ENCODE data around the gene PAK6. TPM values are rescaled to one million over a fixed set of nuclear protein-coding genes. Genes with fewer than 3 reads are reported as not detected.
A peak's percentile ranks its signal among the peaks of the same experiment; 100 is the strongest.

The PAK6 gene
- polyA plus RNA-seq, 1 of the 3 experiments (the other 2 are of a cell fraction) = 0.07 TPM

DNA sequence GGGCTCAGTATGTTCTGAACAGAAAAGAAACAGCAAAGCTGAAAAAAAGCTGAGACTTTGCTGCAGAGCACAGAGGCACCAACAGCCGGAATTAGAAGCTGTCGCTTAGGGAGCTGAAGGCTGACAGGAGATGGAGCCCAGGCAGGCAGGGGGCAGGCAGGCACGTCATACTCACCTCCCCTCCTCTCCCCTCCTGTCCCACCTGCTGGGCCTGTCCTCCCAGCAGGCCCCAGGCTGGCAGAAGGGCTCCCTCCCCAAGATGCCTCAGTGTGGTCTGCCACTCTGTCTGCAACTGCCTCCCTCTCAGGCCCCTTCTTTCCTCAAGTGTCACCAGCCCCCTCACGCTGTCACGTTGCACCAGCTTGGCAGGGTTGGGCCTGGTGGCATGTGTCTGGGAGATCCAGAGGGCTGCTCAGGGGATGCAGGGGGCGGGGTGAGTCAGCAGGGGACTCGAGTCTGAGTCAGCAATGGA is 47.2 kb downstream of the PAK6 start:
- Histone ChIP-seq H3K27ac (ENCODE audit: low read depth in 2 of 2, low read length in 1 of 2) (no peak overlapping the region), H3K27me3 (ENCODE audit: insufficient read depth) (peaks cover 18% of the 10 kb centered on the region), H3K9me2 (no peaks in the 10 kb centered on the region), H3K79me2 (ENCODE audit: insufficient read depth) (no peaks in the 10 kb centered on the region), H3K4me1 (ENCODE audit: control insufficient read depth in 1 of 2, insufficient read depth in 2 of 2, low read depth in 1 of 2, low read length in 1 of 2) (peaks cover 6 to 31% of the 10 kb centered on the region in 2 experiments; a peak in 3 of 4 replicates), H3K9me3 (no peaks in the 10 kb centered on the region), H3F3A (replicated peaks; ENCODE audit: insufficient read depth) (peaks cover 7% of the 10 kb centered on the region), H3K36me3 (replicated peaks in 1 of 2; ENCODE audit: control insufficient read depth in 1 of 2, insufficient read depth in 2 of 2, low read length in 1 of 2) (no peaks in the 10 kb centered on the region), H2AFZ (ENCODE audit: low read depth) (no peak overlapping the region), H3K9ac (no peak overlapping the region), H4K20me1 (ENCODE audit: insufficient read depth) (no peaks in the 10 kb centered on the region), H3K4me3 (ENCODE audit: low read depth in 2 of 2, low read length in 1 of 2) (no peak overlapping the region), H3K4me2 (0 out of 2 replicates have a peak overlapping the region, but pooled peaks have one; percentile 23)
- DNase-seq = no peak
- 72% methylated on average over 5 of the region's 7 CpGs for WGBS (ENCODE audit: low lambda C conversion rate)
- POLR2A ChIA-PET = interaction anchor here (1.5 kb wide), 1 partner anchor 15 kb away, joined by 5 read pairs; no protein-coding TSS in a partner anchor
- CTCF ChIA-PET = interaction anchor here (0.6 to 66.3 kb wide), 6 partner anchors 9 to 69 kb away, joined by 3 to 2194 read pairs (median 6); partner anchors contain the start of genes CCDC9B, DISP2, INAFM2 and PHGR1
- TF ChIP-seq GABPA (IDR thresholded peaks at IDR 0.05; ENCODE audit: low read depth) (no peak), MEF2A (IDR thresholded peaks at IDR 0.05; ENCODE audit: borderline replicate concordance, low read depth) (no peak), FOXJ3 (CRISPR knock-in tag; IDR thresholded peaks at IDR 0.05) (no peak), GATA2 (CRISPR knock-in tag; IDR thresholded peaks at IDR 0.05) (no peak), RAD21 (IDR thresholded peaks at IDR 0.05; ENCODE audit: low read length) (no peak), NFIC (IDR thresholded peaks at IDR 0.05; ENCODE audit: borderline replicate concordance) (no peak), FOSL2 (IDR thresholded peaks at IDR 0.05; ENCODE audit: borderline replicate concordance, low read depth) (no peak)
- TF ChIP-seq, protein P1, sequence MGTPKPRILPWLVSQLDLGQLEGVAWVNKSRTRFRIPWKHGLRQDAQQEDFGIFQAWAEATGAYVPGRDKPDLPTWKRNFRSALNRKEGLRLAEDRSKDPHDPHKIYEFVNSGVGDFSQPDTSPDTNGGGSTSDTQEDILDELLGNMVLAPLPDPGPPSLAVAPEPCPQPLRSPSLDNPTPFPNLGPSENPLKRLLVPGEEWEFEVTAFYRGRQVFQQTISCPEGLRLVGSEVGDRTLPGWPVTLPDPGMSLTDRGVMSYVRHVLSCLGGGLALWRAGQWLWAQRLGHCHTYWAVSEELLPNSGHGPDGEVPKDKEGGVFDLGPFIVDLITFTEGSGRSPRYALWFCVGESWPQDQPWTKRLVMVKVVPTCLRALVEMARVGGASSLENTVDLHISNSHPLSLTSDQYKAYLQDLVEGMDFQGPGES (IDR thresholded peaks at IDR 0.05; ENCODE audit: low read depth, low read length) = no peak
- TF ChIP-seq, protein P2, sequence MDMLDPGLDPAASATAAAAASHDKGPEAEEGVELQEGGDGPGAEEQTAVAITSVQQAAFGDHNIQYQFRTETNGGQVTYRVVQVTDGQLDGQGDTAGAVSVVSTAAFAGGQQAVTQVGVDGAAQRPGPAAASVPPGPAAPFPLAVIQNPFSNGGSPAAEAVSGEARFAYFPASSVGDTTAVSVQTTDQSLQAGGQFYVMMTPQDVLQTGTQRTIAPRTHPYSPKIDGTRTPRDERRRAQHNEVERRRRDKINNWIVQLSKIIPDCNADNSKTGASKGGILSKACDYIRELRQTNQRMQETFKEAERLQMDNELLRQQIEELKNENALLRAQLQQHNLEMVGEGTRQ (IDR thresholded peaks at IDR 0.05; ENCODE audit: borderline replicate concordance, low read depth, low read length) = no peak
- TF ChIP-seq, protein P3, sequence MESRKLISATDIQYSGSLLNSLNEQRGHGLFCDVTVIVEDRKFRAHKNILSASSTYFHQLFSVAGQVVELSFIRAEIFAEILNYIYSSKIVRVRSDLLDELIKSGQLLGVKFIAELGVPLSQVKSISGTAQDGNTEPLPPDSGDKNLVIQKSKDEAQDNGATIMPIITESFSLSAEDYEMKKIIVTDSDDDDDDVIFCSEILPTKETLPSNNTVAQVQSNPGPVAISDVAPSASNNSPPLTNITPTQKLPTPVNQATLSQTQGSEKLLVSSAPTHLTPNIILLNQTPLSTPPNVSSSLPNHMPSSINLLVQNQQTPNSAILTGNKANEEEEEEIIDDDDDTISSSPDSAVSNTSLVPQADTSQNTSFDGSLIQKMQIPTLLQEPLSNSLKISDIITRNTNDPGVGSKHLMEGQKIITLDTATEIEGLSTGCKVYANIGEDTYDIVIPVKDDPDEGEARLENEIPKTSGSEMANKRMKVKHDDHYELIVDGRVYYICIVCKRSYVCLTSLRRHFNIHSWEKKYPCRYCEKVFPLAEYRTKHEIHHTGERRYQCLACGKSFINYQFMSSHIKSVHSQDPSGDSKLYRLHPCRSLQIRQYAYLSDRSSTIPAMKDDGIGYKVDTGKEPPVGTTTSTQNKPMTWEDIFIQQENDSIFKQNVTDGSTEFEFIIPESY (IDR thresholded peaks at IDR 0.05; ENCODE audit: borderline replicate concordance, low read depth) = no peak
- TF ChIP-seq, protein P4, sequence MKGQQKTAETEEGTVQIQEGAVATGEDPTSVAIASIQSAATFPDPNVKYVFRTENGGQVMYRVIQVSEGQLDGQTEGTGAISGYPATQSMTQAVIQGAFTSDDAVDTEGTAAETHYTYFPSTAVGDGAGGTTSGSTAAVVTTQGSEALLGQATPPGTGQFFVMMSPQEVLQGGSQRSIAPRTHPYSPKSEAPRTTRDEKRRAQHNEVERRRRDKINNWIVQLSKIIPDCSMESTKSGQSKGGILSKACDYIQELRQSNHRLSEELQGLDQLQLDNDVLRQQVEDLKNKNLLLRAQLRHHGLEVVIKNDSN (IDR thresholded peaks at IDR 0.05; ENCODE audit: borderline replicate concordance, low read depth) = no peak

DNA sequence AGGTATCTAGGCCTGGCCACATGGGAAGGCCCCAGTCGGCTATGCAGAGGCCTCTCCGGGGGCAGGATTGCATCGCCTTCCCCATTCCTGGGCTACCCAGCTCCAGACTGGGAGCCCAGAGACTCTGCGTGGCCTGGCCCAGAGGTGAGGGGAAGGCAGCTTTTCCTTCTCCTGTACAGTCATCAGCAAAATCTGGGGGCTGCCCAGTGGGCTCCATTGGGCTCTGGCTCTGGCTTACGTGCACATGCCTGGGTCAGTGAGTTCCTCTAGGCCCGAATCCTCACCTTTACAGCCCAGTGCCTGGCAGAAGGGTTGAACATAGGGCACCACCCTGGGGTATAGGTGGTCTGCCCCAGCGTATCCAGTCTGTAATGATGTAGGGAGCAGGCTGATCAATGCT is 47.9 kb downstream of the PAK6 start:
- CTCF ChIA-PET = interaction anchor here (0.8 to 66.3 kb wide), 3 partner anchors 11 to 55 kb away, joined by 3 to 2194 read pairs (median 210); partner anchors contain the start of genes CCDC9B, DISP2, INAFM2 and PHGR1
- POLR2A ChIA-PET = no interaction called here

More for the DNA sequence above, 47.9 kb downstream of the PAK6 start:
- 67% methylated on average over 3 of the region's 7 CpGs for WGBS (ENCODE audit: low lambda C conversion rate)
- Histone ChIP-seq H3K4me1 (ENCODE audit: control insufficient read depth in 1 of 2, insufficient read depth in 2 of 2, low read depth in 1 of 2, low read length in 1 of 2) (peaks cover 6 to 31% of the 10 kb centered on the region in 2 experiments; a peak in 3 of 4 replicates), H3K9me3 (no peaks in the 10 kb centered on the region), H3K9me2 (no peaks in the 10 kb centered on the region), H3K4me3 (ENCODE audit: low read depth in 2 of 2, low read length in 1 of 2) (no peak overlapping the region), H3K9ac (no peak overlapping the region), H3K27ac (ENCODE audit: low read depth in 2 of 2, low read length in 1 of 2) (no peak overlapping the region), H3K27me3 (ENCODE audit: insufficient read depth) (peaks cover 18% of the 10 kb centered on the region), H4K20me1 (ENCODE audit: insufficient read depth) (no peaks in the 10 kb centered on the region), H3F3A (replicated peaks; ENCODE audit: insufficient read depth) (peaks cover 7% of the 10 kb centered on the region), H2AFZ (ENCODE audit: low read depth) (no peak overlapping the region), H3K36me3 (replicated peaks in 1 of 2; ENCODE audit: control insufficient read depth in 1 of 2, insufficient read depth in 2 of 2, low read length in 1 of 2) (no peaks in the 10 kb centered on the region), H3K79me2 (ENCODE audit: insufficient read depth) (no peaks in the 10 kb centered on the region), H3K4me2 (no peak overlapping the region)
- no peak for DNase-seq
- no peak for TF ChIP-seq EZH2phosphoT487 (IDR thresholded peaks at IDR 0.05; ENCODE audit: borderline replicate concordance, low read depth)
- no peak for TF ChIP-seq EP300 (IDR thresholded peaks at IDR 0.05; ENCODE audit: borderline replicate concordance in 1 of 2, low read depth in 1 of 2, low read length in 1 of 2)
- no peak for TF ChIP-seq FOXJ3 (CRISPR knock-in tag; IDR thresholded peaks at IDR 0.05)
- no peak for TF ChIP-seq GABPA (IDR thresholded peaks at IDR 0.05; ENCODE audit: low read depth)
- TF ChIP-seq FOSL2 (IDR thresholded peaks at IDR 0.05; ENCODE audit: borderline replicate concordance, low read depth) = no peak
- TF ChIP-seq, protein P3 (IDR thresholded peaks at IDR 0.05; ENCODE audit: borderline replicate concordance, low read depth) = no peak
- TF ChIP-seq YY1 (IDR thresholded peaks at IDR 0.05; ENCODE audit: low read depth) = no peak
- TF ChIP-seq CTCF (IDR thresholded peaks at IDR 0.05) = no peak
